Occipital lobe (tissue), 2 donors: ENCODE measurements around the gene FAM193A. TPM values are rescaled to one million over a fixed set of nuclear protein-coding genes. Genes with fewer than 3 reads are reported as not detected.
"Not testable (repeated sequence)": the region's sequence is repeated elsewhere in the genome, so short reads cannot be mapped to it uniquely, and the experiment has no call there.

Experiments used
- DNase-seq: peaks from one replicate; lab custom pipeline; 2025; lab: John Stamatoyannopoulos, UW
- total RNA-seq: library from RNA; depleted of rRNA; stranded (reverse); fragments of >200 nt; gene quantifications from one replicate; pipeline ENCODE4 v1.2.3, GENCODE V29; 2014

Gene FAM193A
- total RNA-seq, 1 donor from 2014 or later, result 15.0 TPM

DNA sequence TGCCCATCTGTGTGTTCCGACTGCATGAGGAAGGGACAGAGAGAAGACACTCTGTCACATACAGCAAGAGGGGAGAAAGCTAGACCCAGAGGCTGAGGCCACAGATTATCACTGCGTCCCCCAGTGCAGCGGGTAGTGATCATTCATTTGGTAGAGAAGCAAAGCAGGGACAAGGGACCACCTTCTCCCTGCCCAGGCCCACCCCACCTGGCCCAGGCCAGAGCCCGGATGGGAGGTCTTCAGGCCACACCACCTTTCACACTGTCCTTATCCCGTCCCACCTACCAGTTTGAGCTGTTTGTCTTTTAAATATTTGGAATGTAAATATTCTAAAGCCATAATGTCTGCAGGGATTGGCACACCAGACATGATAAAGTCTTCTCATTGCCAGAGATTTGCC is 209.1 kb downstream of the FAM193A start:
- DNase-seq, result no peak

DNA sequence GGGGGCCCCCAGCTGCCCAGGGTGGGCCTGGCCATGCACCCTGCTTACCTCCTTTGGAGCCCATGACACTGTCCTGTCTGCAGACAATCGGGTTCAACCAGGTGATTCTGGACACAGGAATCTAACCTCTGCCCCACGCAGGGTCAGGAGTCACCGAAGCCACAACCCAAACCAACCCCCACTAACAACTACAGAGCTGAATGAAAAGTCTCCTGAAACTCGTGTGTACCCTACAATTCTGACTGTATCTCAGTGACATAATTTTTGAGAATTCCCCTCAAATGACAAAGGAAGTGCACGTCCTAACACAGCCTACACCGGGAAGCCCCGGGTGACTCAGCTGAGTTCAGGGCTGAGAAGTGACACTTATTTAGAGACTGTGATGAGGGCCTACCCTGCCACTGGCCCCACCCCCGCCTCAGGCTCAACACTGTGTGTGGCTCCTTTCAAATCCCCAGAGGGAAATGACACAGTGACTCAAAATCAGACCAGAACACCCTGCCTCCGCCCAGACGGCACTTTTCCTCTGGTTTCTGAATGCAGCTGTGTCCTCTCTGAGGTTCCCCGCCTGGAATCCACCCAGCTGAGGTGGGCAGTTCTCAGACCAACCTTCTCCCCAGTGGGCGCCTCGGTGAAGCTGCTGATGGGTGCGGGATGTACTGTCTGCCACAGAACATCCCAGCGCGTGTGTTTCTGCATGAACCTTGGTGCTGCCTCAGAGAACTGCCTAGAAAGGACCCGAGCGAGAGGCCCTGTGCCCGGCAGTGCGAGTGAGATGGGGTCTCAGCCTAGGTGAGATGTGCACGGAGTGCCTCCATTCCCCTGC is 209.7 kb downstream of the FAM193A start:
- DNase-seq, result no peak

DNA sequence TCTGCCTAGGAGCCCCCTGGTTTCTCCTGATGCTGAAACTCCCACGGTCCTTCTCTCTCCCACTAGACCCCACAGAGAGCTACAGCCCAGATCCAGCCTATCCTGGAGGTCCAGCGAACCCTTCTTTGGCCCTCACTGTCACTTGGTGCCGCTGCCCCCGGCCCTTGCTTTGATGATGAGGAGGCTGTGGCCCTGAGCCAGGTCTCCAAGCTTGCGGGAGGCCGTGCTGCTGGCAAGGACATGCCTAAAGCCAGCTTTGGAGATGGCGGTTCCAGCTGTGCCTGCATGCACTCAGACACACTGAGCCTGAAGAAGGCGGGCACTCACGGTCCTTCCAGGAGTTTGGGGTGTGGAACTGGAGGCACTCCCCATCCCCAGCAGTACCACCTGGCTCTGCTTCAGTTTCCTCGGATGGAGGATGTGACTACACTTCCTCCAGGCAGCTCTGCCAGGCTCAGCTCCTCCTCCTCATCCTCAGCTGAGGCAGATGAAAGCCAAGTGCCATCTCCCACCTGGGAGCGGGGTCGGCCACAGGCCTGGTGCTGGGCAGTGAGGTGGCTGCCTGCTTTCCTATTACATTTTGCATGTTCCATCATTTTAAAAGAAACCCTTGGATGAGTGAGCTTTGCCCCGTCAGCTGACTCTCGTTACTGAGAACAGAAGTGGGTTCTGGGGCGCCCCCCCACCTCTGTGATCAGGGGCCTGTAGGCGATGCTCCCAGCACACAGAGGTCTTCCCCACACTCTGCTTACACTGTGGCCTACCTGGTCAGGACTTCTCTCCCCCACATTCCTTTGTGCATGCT is 210.6 kb downstream of the FAM193A start:
- DNase-seq, result no peak

DNA sequence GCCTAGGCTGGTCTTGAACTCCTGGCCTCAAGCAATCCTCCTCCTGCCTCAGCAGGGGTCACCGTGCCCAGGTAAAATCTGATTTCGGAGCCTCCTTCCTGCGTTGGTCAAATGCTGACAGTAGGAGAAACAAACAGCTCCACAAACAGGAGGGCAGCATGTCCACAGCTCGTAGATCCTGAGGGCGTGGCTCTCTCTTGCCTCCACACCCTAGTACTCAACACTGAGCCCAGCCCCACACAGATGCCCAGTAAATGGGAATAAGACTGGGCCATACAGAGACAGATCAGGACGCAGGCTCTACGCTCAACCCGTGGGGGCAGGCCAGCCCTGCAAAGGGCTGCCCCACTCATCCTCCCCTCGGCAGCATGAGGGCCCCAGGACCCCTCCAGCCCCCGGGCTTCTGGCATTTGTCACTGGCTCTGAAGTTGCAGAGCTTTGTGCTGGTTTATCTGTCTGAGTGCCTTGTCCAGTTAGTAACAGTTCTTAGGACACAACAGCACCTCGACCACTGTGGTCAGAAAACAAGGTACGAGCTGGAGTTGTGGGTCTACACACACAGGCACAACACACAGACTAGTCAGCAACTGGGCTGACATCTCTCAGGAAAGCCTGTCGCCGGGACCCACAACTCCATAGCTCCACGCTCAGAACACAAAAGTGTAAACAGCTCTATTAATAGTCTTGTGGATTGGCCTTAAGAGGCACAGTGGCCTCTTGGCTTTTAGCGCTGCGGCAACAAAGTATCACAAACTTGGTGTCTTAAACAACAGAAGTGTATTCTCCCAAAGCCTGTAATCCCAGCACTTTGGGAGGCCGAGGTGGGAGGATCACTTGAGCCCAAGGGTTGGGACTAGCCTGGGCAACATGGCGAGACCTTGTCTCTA is 214.5 kb downstream of the FAM193A start:
- no peak for DNase-seq

DNA sequence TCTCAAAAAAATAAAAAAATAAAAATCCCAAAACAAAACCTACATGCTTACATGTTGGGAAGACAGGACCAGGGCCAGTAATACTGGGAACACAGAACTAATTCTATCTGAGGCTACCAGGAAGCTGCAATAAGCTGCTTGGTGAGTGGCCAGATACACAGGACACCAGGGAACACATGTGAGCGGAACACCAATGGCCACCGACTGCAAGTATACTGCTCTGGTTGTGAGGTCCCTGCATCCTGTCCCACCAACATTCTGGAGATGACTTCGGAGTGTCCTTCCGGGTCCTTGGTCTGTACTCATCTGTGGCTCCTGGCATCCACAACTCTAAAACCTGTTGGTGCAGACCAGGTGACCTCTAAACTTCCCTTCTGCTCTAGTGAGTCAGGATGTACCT is 217.0 kb downstream of the FAM193A start:
- DNase-seq, result no peak

DNA sequence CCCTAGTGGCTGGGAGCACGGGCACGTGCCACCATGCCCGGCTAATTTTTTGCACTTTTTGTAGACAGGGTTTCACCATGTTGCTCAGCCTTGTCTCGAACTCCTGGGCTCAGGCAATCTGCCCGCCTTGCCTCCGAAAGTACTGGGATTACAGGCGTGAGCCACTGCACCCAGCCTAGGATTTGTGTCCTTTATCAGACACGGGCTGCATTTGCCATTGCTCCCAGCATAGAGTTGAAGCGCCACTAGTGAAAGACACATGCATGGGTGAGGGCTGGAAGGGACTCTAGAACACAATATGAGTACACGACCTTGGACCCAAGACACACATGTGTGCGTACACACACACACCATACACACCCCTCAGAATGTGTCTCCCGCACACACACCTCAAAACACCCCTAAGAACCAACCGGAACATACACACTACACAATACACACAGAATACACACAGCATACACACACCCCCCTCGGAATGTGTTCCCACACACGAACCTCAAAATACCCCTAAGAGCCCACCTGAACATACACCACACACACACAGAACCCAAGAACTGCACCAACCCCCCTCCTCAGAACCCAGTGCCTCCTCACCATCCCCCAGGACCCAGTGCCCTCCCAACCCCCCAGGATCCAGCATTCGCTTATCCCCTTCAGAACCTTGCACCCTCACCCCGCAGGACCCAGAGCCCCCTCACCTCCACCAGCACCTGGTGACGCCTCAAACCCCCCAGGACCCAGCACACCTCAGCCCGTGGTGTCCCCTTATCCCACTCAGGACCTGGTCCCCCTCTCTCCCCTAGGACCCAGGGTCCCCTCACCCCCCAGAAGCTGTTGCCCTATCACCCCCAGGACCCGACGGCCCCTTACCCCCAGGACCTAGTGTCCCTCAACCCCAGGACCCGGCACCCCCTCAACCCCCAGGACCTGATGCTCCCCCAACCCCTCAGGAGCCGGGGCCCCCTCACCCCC is 218.7 kb downstream of the FAM193A start:
- DNase-seq, result no peak

DNA sequence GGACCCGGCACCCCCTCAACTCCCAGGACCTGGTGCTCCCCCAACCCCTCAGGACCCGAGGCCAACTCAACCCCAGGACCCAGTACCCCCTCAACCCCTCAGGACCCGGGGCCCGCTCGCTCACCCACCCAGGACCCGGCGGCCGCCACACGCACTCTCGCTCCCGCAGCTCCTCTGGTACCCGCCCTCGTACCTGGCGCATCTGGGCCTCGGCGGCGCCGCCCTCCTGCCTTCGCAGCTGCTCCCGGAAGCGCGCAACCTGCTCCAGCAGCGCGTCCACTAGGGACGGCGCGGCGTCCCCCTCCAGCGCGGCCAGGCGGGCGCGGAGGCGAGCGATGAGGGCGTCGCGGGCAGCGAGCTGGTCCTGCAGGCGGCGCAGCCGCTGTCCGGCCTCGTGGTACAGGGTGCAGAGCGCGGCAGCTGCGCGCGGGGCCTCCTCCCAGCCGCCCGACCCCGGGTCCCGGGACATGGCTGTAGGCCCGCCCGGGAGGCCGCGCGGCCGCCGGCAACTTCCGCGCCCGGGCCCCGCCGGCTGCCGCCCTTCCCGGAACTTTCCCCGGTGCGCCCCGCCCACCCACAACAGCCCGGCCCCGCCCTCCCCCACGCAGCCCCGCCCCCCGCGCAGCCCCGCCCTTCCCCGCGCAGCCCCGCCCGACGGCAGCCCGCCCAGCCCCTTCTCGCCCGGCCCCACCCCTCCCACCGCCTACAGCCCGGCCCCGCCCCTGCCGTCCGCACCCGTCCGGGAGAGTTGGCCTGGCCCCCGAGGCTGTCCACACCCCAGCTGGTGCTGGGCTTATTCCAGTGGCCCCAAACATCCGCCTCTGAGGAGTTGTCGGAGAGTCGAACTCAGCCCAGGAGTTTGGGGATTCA is 219.6 kb downstream of the FAM193A start, which contains the start of gene TNIP2:
TNIP2 (minus strand) TSS at position 516 of the 870 bp plus-strand sequence; CDS start at position 469, 47 bp downstream.
- DNase-seq, result peak; percentile 51

DNA sequence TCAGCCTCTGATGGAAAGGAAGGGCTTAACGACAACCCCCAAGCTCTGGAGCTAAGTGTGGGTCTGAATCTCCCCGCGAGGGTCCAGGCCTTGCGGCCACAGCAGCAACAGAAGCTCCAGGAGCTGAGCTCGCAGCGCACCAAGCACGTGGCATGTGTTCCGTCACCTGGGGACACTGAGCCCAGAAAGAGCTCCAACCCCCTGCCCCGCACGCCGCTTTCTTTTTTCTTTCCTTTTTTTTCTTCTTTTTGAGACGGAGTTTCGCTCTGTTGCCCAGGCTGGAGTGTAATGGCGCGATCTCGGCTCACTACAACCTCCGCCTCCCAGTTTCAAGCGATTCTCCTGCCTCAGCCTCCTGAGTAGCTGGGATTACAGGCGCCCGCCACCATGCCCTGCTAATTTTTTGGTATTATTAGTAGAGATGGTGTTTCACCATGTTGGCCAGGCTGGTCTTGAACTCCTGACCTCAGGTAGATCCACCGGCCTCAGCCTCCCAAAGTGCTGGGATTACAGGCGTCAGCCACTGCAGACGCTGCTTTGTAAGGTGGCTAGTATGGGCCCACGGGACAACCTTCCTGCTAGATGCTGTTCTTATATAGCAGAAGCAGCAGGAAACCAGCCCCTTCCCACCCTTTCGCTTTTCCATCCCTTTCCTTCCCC is 220.4 kb downstream of the FAM193A start:
- no peak for DNase-seq

DNA sequence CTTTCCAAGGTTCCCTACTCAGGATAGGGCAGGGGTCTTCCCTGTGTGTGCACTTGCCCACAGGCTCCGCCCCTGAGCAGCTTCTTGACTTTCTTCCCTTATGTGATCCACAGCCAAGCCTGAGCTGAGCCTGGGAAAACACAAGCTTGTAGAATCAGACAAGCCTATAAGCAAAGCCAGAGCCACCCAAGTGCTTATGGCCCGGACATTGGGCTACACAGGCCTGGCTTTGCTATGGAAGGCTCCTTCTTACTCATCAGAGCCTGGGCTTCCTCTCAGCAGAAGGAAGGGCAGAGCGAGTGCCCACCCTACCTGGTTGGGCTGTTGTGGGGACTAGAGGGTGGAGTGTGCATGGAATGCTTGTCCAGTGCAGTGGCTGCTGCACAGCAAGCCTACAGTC is 221.0 kb downstream of the FAM193A start:
- no peak for DNase-seq

DNA sequence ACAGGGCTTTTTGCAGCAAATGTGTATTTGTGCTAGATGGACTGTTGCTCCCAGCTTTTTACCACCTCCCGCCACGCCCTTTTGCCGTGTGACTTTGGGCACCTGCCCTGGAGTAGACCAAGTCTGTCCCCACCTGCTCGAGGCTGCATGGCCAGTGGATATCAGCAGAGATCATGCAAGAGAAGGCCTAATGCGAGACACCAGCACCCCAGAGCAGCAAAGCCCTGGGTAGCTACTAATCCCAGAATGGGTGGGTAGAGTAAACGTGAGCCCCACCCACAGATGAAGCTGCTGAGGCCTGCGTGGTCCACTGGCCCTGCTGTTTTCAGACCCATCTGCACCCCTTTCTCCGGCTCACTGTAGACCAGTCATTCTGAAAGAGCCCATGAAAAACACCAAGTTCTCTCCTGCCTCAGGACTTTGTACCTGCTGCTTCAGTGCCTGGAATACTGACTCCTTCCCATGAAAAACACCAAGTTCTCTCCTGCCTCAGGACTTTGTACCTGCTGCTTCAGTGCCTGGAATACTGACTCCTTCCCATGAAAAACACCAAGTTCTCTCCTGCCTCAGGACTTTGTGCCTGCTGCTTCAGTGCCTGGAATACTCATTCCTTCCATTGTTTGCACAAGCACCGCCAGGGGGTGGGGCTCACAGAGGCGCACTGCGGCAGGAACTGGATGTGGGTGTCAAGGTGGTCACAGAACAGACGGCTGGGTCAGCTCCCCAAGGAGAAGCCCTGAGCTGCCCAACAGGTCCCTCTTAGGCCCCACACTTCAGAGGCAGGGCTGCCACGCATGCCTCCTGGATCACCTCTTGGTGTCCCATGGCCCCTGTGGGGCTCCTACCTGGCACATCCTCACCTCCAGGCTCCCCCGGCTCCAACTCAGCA is 224.8 kb downstream of the FAM193A start:
- DNase-seq, result no peak

DNA sequence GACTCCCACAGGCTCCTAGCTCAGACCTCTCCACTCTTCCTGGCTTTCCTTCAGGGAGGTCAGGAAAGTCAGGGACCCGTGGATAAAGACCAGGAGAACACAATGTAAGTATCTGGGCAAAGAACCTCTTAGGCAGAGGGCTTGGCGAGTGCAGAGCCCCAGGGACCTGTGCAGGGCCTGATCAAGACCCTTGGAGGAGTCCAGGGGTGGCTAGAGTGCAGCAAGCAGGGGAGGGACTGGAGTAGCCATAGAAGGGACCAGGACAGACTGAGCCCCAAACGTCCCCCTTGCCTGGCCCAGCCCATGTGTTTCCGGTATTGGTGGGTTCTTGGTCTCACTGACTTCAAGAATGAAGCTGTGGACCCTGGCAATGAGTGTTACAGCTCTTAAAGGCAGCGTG is 225.6 kb downstream of the FAM193A start:
- DNase-seq, result no peak

DNA sequence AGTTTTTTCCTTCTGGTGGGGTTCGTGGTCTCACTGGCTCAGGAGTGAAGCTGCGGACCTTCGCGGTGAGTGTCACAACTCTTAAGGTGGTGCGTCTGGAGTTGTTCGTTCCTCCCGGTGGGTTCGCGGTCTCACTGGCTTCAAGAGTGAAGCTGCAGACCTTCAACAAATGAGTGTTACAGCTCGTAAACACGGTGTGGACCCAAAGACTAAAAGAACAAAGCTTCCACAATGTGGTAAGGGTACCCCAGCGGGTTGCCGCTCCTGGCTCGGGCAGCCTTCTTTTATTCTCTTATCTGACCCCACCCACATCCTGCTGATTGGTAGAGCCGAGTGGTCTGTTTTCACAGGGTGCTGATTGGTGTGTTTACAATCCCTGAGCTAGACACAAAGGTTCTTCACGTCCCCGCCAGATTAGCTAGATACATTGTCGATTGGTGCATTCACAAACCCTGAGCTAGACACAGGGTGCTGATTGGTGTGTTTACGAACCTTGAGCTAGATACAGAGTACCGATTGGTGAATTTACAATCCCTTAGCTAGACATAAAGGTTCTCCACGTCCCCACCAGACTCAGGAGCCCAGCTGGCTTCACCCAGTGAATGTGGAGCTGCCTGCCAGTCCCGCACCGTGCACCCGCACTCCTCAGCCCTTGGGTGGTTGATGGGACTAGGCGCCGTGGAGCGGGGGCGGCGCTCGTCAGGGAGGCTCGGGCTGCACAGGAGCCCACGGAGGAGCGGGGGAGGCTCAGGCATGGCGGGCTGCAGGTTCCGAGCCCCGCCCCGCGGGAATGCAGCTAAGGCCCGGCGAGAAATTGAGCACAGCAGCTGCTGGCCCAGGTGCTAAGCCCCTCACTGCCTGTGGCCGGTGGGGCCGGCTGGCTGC is 226.3 kb downstream of the FAM193A start:
- DNase-seq, result not testable (repeated sequence)

DNA sequence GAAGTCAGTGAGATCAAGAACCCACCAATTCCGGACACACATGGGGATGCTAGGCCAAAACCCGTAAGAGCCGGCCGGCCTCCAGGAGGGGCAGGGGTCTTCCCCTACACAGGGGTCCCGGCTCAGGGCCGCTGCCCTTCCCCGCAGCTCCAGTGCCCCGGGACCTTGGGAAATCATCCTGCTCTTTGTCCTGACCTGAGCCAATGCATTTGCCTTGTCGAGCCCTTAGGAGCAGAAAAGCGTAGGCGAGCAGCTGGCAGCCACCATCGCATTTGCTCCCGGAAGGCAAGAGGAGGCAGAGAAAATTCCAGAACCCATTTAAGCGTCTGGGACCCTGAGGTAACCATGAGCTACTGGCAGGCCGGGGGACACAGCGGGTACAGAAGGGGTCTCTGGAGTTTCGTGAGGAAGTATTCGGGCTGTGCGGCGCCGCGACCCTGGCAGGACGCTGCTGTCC is 227.1 kb downstream of the FAM193A start:
- no peak for DNase-seq

DNA sequence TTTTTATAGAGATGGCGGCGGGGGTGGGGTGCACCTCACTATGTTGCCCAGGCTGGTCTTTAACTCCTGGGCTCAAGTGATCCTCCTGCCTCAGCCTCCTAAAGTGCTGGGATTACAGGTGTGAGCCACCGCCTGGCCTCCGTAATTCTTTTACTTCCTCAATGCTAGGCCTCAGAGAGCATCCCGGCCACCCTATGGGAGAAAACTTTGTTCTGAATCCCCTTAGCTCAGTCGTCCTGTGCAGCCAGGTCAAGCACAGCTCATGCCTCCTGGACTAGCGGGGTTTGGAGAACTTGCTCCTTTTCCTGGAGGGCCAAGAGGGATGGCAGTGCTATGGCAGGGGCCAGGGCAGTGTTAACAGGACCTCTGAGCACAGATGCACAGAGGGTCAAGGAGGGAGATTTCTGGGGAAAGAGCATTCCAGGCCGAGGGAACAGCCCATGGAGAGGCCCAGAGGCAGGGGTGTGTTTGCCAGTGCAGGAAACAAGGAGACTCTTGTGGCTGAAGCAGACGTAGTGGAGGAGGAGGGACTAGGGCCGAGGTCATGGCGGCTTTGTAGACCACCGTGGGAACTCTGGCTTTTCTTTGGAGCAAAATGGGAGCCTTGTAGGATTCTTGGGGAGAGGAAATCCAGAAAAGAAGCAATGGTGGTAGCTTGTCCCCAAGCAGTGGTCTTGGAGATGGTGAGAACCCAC is 229.5 kb downstream of the FAM193A start:
- DNase-seq, result no peak

DNA sequence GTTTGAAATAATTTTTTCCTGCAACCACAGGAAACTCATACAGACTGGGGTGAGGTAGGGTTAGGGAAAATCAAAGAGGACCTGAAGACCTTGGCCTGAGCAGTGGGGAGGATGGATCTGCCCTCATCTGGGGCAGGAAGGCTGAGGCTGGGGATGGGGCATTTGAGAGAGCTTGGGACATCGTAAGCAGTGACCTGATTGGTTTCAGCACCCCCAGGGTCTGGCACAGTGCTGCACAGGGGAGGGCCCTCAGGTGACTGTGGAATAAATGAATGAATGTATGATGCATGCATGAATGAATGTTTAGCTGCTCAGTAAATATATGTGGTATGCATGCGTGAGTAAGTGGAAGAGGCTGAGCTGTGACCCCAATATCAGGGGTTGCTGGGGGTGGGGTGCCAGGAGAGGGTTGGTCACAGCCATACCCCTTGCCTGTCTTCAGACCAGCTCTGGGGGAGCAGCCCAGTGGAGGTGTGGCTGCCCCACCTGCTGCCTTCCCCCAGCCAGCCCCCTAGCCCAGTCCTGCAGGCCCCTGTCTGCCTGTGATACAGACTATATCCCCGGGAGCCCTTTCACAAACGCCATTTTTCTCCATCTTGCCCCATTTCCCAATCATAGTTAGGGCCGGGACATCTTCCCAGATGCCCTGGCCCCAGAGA is 230.7 kb downstream of the FAM193A start:
- no peak for DNase-seq

DNA sequence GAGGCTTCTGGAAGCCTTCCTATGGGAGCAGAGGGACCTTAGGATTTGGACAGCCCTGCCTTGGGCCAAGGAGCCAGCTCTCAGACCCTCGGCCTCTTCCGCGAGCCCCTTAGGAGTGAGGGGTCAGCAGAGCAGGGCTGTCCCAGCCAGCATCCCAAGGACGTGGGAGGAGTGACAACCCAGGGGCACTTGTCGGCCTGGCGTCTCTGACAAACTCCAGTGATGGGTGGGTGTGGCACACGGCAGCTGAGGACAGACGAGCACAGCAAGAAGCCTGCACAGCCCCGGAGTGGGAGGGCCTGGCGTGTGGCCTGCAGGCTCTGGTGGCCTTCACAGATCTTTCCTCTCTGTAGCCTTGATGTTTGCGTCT is 231.2 kb downstream of the FAM193A start:
- no peak for DNase-seq
